Jurkat, Clone E6-1 (cell line): Measurements from ENCODE around the gene MRTFA.

Experiments used
- DNase-seq: peaks from one replicate; pipeline ENCODE4 v3.0.0-alpha.2; 2011; ENCODE audit warnings: low read depth, low spot score
- H3K4me3 ChIP-seq: 2 replicates; pipeline ENCODE4 v1.5.1; 2011; ENCODE audit warnings: mild to moderate bottlenecking, low read length, control low read depth, moderate library complexity

MRTFA gene

GRCh38 chr22:40363059-40363458 is 273.5 kb downstream of the MRTFA start:
- no peak for DNase-seq
- H3K4me3 ChIP-seq = no peak overlapping the region

- no peak for DNase-seq
- H3K4me3 ChIP-seq = no peak overlapping the region
Measured at GRCh38 chr22:40361100-40361499, 275.4 kb downstream of the MRTFA start.
